Measurements from ENCODE around the gene RNF121.

RNF121 gene

DNA sequence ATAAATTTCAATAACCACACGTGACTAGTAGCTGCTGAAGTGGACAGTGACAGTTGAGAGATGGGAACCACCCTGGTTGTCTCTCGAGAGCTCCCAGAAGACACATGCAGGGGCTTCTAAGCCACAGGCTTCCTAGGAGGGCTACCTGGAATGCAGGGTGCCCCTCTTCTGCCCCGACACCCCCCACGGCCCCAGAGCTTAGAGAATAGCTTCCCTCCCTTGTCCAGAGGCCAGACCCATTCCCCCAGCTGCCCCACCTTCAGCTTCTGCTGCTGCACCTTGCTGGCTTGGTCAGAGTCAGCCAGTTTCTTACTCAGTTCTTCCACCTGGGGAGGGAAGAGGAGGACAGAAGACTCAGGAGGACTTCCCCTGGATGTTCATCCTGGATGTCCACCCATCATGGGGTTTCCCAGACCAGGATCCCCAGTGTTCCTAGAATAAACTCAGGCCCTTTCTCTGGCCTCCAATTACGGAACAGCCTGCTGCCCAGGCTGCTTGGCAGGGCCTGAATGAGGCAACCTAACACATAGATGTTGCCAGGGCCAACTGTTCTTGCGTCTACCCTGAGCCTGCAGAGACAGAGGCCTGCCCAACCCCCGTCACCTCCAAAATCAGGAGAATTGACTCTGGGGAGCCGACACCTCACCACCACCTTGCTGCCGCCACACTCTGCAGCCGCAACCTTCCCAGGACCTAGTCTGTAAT, 81.8 kb downstream of the RNF121 start:
- Histone ChIP-seq H3K9ac (ENCODE audit: low read length) (no peak overlapping the region), H3K27me3 (ENCODE audit: control insufficient read depth, insufficient read depth, low read length) (no peaks in the 10 kb centered on the region), H3K36me3 (ENCODE audit: control insufficient read depth, low read depth, low read length) (peaks cover 85% of the 10 kb centered on the region), H3K4me3 (ENCODE audit: low read length) (no peak overlapping the region), H3K9me3 (ENCODE audit: control insufficient read depth, low read depth, low read length) (no peaks in the 10 kb centered on the region), H3K4me1 (ENCODE audit: control insufficient read depth, low read depth, low read length) (no peaks in the 10 kb centered on the region), H3K27ac (ENCODE audit: low read length) (no peak overlapping the region)

DNA sequence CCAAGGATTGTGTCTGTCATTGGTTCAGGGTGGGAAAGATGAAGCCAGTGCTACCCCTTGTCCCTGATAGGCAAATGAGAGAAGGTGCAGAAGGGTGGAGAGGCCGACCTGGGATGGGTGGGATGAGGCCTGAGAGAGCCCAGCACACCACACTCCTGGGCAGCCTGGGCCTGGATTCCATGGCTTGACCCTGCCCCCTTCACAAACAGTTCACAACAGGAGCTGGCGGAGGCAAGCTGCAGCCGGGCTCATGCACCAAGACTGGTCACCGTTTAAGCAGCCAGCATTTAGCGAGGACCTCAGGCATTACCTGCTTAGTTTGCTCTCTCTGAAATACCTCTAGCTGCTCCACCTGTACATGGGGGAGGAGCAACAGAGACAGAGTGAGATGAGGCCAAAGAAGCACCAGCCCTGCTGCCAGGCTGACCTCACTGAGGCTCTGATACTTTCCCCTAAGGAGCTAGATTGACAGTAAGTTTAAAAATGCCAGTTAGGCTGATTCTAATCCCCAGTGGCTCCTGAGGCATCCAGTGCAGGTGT, 83.3 kb downstream of the RNF121 start:
- H3K4me1 ChIP-seq (ENCODE audit: control insufficient read depth, low read depth, low read length) = no peaks in the 10 kb centered on the region
- no peak overlapping the region for H3K27ac ChIP-seq (ENCODE audit: low read length)
- H3K36me3 ChIP-seq (ENCODE audit: control insufficient read depth, low read depth, low read length) = peaks cover 85% of the 10 kb centered on the region
- H3K4me3 ChIP-seq (ENCODE audit: low read length) = no peak overlapping the region
- no peak overlapping the region for H3K9ac ChIP-seq (ENCODE audit: low read length)
- no peaks in the 10 kb centered on the region for H3K27me3 ChIP-seq (ENCODE audit: control insufficient read depth, insufficient read depth, low read length)
- no peaks in the 10 kb centered on the region for H3K9me3 ChIP-seq (ENCODE audit: control insufficient read depth, low read depth, low read length)

DNA sequence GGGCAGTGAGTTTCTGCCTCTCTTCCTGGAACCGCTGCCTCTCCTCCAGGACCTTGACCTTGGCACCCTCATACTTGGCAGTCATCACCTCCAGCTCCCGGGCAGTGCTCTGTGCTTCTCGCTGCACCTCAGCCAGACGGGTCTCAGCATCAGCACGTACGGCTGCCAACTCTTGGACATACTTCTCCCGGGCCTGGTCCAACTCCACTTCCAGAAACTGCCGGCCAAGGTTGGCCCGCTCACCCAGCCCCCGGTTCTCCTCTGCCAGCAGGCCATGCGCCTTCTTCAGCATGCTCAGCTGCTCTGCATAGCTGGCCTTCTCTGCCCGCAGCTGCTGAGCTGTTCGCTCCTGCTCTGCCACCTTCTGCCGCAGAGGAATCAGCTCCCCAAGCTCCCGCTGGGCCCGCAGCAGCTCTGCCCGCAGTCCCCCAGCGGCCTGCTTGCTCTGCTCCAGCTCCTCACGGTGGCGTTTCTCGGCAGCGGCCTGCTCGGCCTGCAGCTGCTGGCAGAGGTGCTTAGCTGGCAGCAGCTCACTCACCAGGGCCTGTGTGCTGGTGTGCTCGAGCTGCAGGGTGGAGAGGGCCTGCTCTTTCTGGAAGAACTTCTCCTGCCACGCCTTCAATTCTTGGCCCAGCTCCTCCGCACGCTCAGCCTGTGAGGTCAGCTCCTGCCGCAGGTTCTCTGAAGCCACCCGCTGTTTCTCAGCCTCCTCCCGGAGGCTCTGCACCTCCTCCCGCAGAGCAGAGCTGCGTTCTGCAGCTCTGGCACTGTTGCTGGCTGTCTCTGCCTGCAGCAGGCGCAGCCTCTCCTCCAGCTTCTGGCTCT, 84.3 kb downstream of the RNF121 start:
- no peaks in the 10 kb centered on the region for H3K27me3 ChIP-seq (ENCODE audit: control insufficient read depth, insufficient read depth, low read length)
- no peaks in the 10 kb centered on the region for H3K9me3 ChIP-seq (ENCODE audit: control insufficient read depth, low read depth, low read length)
- H3K36me3 ChIP-seq (ENCODE audit: control insufficient read depth, low read depth, low read length) = peaks cover 85% of the 10 kb centered on the region
- H3K4me3 ChIP-seq (ENCODE audit: low read length) = no peak overlapping the region
- no peaks in the 10 kb centered on the region for H3K4me1 ChIP-seq (ENCODE audit: control insufficient read depth, low read depth, low read length)
- no peak overlapping the region for H3K27ac ChIP-seq (ENCODE audit: low read length)
- no peak overlapping the region for H3K9ac ChIP-seq (ENCODE audit: low read length)

DNA sequence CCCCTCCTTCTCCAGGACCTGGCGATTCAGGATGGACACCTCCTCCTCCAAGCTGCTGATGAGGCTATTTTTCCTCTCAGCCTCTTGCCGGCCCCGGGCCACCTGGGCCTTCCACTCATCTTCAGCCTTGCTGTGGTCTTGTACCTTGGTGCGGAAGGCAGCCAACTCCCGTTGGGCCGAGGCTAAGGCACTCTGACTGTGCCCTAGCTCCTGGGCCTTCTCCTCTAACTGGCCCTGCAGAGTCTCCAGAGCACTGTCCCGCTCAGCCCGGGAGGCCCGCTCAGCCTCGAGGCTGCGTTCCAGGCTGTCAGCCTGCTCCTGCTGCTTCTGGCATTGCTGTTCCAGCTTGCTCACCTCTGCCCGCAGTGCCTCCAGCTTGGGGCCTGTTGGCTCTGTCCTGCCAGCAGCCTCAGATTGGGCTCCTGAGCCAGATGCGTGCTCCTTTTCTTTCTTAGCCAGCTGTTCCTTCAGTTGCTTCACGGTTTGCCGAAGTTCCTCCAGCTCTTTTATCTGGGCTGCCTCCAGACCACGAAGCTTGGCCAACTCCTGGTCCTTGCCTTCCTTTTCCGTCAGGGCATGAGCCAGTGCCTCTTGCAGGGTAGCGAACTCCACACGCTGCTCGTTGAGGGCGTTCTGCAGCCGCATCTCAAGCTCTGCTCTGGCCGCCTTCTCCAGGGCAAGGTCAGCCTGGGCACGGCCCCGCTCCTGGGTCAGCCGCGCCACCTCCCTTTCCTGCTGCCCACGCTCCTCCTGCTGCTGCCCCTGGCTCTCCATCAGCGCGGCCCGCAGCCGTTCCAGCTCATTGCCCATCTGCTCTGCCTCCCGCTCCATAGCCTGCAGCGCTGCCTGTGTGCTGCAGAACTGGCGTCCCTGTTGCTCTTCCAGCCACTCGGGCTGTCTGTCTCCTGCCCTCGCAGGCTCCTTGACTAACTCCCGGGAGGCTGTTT, 85.2 kb downstream of the RNF121 start:
- Histone ChIP-seq H3K9me3 (ENCODE audit: control insufficient read depth, low read depth, low read length) (no peaks in the 10 kb centered on the region), H3K27me3 (ENCODE audit: control insufficient read depth, insufficient read depth, low read length) (no peaks in the 10 kb centered on the region), H3K27ac (ENCODE audit: low read length) (no peak overlapping the region), H3K9ac (ENCODE audit: low read length) (no peak overlapping the region), H3K36me3 (ENCODE audit: control insufficient read depth, low read depth, low read length) (peaks cover 87% of the 10 kb centered on the region), H3K4me1 (ENCODE audit: control insufficient read depth, low read depth, low read length) (no peaks in the 10 kb centered on the region), H3K4me3 (ENCODE audit: low read length) (no peak overlapping the region)

DNA sequence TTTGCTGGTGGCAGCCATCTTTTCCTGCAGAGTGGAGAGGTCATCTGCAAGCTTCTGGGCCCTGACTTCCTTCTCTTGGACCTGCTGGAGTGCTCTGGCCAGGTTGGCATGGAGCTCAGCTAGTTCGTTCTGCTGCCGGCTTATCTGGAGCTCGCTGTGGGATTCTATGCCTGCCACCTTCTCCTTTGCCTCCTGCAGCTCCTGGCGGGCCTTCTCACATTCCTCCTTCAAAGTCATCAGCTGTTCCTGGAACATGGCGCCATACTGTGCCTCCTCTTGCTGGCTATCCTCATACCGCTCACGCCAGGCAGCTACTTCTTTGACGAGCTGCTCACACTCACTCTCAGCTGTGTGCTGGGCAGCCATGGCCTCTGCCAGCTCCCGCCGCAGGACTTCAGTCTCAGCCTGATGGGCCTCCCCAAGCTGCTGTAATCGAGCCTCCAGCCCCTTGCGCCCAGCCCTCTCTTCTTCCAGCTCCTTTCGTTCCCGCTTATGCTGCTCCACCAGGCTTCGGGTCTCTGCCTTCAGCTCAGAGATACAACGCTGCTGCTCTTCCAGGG, 86.0 kb downstream of the RNF121 start:
- Histone ChIP-seq H3K9ac (ENCODE audit: low read length) (no peak overlapping the region), H3K4me3 (ENCODE audit: low read length) (no peak overlapping the region), H3K9me3 (ENCODE audit: control insufficient read depth, low read depth, low read length) (no peaks in the 10 kb centered on the region), H3K36me3 (ENCODE audit: control insufficient read depth, low read depth, low read length) (peaks cover 94% of the 10 kb centered on the region), H3K27me3 (ENCODE audit: control insufficient read depth, insufficient read depth, low read length) (no peaks in the 10 kb centered on the region), H3K27ac (ENCODE audit: low read length) (no peak overlapping the region), H3K4me1 (ENCODE audit: control insufficient read depth, low read depth, low read length) (no peaks in the 10 kb centered on the region)

DNA sequence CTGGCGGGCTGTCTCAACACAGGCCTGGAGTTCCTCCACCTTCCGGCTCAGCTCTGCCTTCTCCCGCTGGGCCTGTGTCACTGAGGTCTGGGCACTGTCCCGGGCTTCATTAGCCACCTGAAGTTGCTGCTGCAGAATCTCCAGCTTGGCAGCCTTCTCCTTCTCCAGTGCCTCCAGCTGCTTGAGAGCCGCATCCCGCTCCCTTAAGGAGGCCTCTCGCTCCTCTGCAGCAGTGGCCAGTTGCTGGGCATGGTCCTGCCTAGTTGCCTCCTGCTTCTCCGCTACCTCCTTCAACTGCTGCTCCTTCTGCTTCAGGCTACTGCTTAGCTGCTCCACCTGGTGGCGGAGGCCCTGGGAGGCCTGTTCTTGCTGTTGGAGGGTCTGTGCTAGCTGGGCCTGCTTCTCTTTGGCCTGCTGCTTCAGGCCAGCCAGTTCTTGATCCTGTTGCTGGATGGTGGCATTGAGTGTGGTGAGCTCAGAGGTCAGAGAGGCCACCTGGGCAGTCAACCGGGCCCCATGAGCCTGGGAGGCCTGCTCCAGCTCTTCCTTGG, 86.7 kb downstream of the RNF121 start:
- H3K4me1 ChIP-seq (ENCODE audit: control insufficient read depth, low read depth, low read length) = no peaks in the 10 kb centered on the region
- H3K9ac ChIP-seq (ENCODE audit: low read length) = no peak overlapping the region
- no peaks in the 10 kb centered on the region for H3K9me3 ChIP-seq (ENCODE audit: control insufficient read depth, low read depth, low read length)
- no peaks in the 10 kb centered on the region for H3K27me3 ChIP-seq (ENCODE audit: control insufficient read depth, insufficient read depth, low read length)
- no peak overlapping the region for H3K4me3 ChIP-seq (ENCODE audit: low read length)
- peaks cover 98% of the 10 kb centered on the region for H3K36me3 ChIP-seq (ENCODE audit: control insufficient read depth, low read depth, low read length)
- H3K27ac ChIP-seq (ENCODE audit: low read length) = no peak overlapping the region

DNA sequence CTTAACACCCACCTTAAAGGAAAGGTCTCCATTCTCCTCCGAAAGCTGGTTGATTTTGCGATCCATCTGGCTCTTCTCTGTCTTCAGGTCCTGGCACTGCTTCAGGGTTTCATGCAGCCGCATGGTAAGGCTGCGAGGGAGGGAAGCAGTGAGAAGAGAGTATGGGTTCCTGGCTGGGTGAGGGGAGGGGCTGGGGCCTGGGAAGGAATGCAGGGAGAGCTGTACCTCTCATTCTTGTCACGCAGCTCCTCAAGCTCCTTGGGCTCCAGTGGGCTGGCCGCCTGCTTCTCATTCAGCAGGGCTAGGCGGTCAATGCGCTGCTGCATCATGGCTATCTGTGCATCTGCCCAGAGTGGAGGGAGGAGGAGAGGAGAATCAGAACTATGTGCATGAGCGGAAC, 89.3 kb downstream of the RNF121 start:
- Histone ChIP-seq H3K4me3 (ENCODE audit: low read length) (no peak overlapping the region), H3K36me3 (ENCODE audit: control insufficient read depth, low read depth, low read length) (peaks cover 97% of the 10 kb centered on the region), H3K27ac (ENCODE audit: low read length) (no peak overlapping the region), H3K9me3 (ENCODE audit: control insufficient read depth, low read depth, low read length) (no peaks in the 10 kb centered on the region), H3K27me3 (ENCODE audit: control insufficient read depth, insufficient read depth, low read length) (no peaks in the 10 kb centered on the region), H3K9ac (ENCODE audit: low read length) (no peak overlapping the region), H3K4me1 (ENCODE audit: control insufficient read depth, low read depth, low read length) (no peaks in the 10 kb centered on the region)

DNA sequence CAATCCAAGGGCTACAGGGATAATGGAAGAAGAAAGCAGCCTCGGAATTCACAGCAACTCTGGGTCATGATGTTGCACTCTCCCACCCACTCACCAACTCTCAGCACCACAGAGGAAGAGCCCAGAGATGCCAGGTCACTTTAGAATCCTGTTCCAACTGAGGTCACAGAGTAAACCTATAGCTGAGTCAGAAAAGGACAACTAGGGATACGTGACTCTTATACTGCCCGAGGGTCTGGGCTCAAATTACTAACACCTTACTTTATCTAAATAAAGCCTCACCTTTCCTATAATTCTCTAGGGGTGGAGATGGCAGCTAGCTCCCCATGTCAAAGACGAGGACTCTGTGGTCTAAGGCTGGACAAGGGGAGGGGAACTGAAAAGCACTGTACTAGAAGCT, 94.5 kb downstream of the RNF121 start:
- Histone ChIP-seq H3K27ac (ENCODE audit: low read length) (no peak overlapping the region), H3K9ac (ENCODE audit: low read length) (no peak overlapping the region), H3K9me3 (ENCODE audit: control insufficient read depth, low read depth, low read length) (no peaks in the 10 kb centered on the region), H3K4me1 (ENCODE audit: control insufficient read depth, low read depth, low read length) (no peaks in the 10 kb centered on the region), H3K27me3 (ENCODE audit: control insufficient read depth, insufficient read depth, low read length) (no peaks in the 10 kb centered on the region), H3K36me3 (ENCODE audit: control insufficient read depth, low read depth, low read length) (peaks cover 74% of the 10 kb centered on the region), H3K4me3 (ENCODE audit: low read length) (no peak overlapping the region)

DNA sequence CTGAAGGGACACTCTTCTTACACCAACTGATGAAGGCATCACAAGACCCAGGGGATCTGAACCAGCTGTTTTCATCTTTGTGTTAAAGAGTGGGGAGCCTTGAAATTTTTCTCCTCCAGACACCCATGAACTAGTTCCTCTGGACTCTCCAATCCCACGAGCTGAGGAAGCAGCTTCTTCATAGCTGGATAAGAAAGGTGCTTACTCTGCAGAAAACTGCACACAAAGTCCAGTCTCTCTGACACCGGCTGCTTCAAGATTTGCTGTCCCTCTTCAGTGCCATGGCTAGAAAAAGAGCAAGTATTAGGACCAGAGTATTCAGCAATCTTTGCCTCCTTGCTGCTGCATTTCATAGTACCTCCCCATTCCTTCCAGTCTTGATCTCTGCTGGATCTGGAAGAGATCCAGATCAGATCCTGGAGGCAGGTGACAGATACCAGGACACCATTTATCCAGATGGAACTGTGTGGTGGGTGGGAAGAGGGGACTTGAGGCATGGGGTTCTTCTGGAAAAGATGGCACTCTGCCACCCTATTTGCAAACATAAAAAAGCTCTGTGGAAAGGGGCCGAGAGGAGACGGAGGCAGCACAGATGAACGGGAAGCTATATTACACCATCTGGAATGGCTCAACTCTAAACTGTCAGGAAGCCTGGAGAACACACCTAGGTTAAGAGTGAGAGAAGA, 95.4 kb downstream of the RNF121 start:
- Histone ChIP-seq H3K4me1 (ENCODE audit: control insufficient read depth, low read depth, low read length) (no peaks in the 10 kb centered on the region), H3K4me3 (ENCODE audit: low read length) (no peak overlapping the region), H3K27me3 (ENCODE audit: control insufficient read depth, insufficient read depth, low read length) (no peaks in the 10 kb centered on the region), H3K9me3 (ENCODE audit: control insufficient read depth, low read depth, low read length) (no peaks in the 10 kb centered on the region), H3K27ac (ENCODE audit: low read length) (no peak overlapping the region), H3K9ac (ENCODE audit: low read length) (no peak overlapping the region), H3K36me3 (ENCODE audit: control insufficient read depth, low read depth, low read length) (peaks cover 74% of the 10 kb centered on the region)

DNA sequence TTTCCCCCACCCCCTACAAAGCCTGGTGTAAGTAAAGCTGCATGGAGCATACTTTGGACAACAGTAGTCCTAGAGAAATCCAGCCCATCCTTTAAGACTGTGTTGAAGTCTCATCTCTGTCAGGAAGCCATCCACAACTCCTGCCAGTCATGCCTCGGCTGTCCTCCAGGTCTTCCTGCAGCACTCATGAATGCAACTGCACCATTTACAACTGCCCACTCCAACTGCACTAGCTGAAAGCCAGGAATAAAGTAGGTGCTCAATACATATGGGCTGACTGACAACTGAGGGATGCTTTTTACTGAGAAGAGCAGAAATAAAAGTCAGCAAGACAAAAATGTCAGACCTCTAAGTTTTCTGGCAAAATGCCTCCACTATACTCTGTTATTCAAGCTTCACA, 97.2 kb downstream of the RNF121 start:
- Histone ChIP-seq H3K27ac (ENCODE audit: low read length) (no peak overlapping the region), H3K4me3 (ENCODE audit: low read length) (no peak overlapping the region), H3K9me3 (ENCODE audit: control insufficient read depth, low read depth, low read length) (no peaks in the 10 kb centered on the region), H3K9ac (ENCODE audit: low read length) (no peak overlapping the region), H3K27me3 (ENCODE audit: control insufficient read depth, insufficient read depth, low read length) (no peaks in the 10 kb centered on the region), H3K4me1 (ENCODE audit: control insufficient read depth, low read depth, low read length) (no peaks in the 10 kb centered on the region), H3K36me3 (ENCODE audit: control insufficient read depth, low read depth, low read length) (peaks cover 67% of the 10 kb centered on the region)
